HG03571 (cell line): ENCODE data around the gene HSPA14.
"Not testable (repeated sequence)": the region's sequence is repeated elsewhere in the genome, so short reads cannot be mapped to it uniquely, and the experiment has no call there.

ENCODE experiments used
- ATAC-seq: cut with Tn5 transposase; IDR thresholded peaks from one replicate; pipeline ENCODE4 v1.9.1; 2021; ENCODE audit not compliant: unreplicated experiment

Gene HSPA14

GRCh38 chr10:14837757-14838581 is at the start of gene HSPA14, which contains the start of the genes CDNF and MSANTD7:
Gene HSPA14, plus strand, starts transcription at chr10:14838306. Its CDS starts 97 bp downstream, at chr10:14838403.
Gene CDNF, minus strand, starts transcription at chr10:14838037. Its CDS starts 91 bp downstream, at chr10:14837946.
Gene MSANTD7, plus strand, starts transcription at chr10:14838306. Its CDS starts 3,979 bp downstream, at chr10:14842285.
- ATAC-seq, result peak; percentile 93

- ATAC-seq, result no peak
Measured at GRCh38 chr10:14798636-14799035, 39.5 kb upstream of the HSPA14 start.

- no peak for ATAC-seq
Measured at GRCh38 chr10:14800397-14800796, 37.7 kb upstream of the HSPA14 start.

GRCh38 chr10:14801723-14802122 is 36.4 kb upstream of the HSPA14 start:
- ATAC-seq, result no peak

- peak; percentile 57 for ATAC-seq
Measured at GRCh38 chr10:14803827-14804226, 34.3 kb upstream of the HSPA14 start.

GRCh38 chr10:14806318-14806717 is 31.8 kb upstream of the HSPA14 start:
- no peak for ATAC-seq

- no peak for ATAC-seq
Measured at GRCh38 chr10:14810969-14811953, 26.8 kb upstream of the HSPA14 start.

- ATAC-seq, result no peak
Measured at GRCh38 chr10:14812271-14812670, 25.8 kb upstream of the HSPA14 start.

GRCh38 chr10:14815681-14816080 is 22.4 kb upstream of the HSPA14 start:
- no peak for ATAC-seq

GRCh38 chr10:14816717-14817116 is 21.4 kb upstream of the HSPA14 start:
- ATAC-seq, result not testable (repeated sequence)

- no peak for ATAC-seq
Measured at GRCh38 chr10:14820010-14820774, 17.9 kb upstream of the HSPA14 start.

GRCh38 chr10:14820775-14821154 is 17.3 kb upstream of the HSPA14 start:
- ATAC-seq, result no peak

- ATAC-seq, result no peak
Measured at GRCh38 chr10:14821635-14822375, 16.3 kb upstream of the HSPA14 start.

- no peak for ATAC-seq
Measured at GRCh38 chr10:14822879-14823755, 15.0 kb upstream of the HSPA14 start.

- ATAC-seq, result no peak
Measured at GRCh38 chr10:14823966-14824365, 14.1 kb upstream of the HSPA14 start.

GRCh38 chr10:14826076-14826829 is 11.9 kb upstream of the HSPA14 start:
- ATAC-seq, result no peak

GRCh38 chr10:14833106-14833505 is 5.0 kb upstream of the HSPA14 start:
- ATAC-seq, result no peak

- ATAC-seq, result no peak
Measured at GRCh38 chr10:14836208-14836607, 1.9 kb upstream of the HSPA14 start.
